ENCODE results near the gene ANKRD16.
A peak's percentile ranks its signal among the peaks of the same experiment; 100 is the strongest.
"Not testable (repeated sequence)": the region's sequence is repeated elsewhere in the genome, so short reads cannot be mapped to it uniquely, and the experiment has no call there.

ANKRD16 gene

DNA sequence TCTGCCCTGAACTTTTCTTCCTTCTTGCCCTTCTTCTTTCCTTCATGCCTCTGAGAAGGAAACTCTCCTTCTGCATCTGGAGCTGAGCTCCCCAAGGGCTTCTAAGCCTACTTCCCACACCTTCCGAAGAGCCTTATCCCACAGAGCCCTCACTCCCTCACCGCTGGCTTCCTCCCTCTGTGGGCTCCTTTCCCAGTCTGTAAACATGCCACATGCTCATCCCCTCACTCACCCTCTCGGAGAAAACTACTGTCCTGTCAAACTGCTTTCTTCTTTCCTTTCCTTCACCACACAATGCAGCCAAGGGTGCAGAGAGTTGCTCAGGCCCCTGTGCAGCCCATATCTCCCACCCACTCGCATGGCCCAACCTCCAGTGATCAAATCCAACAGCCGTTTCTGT, 18.1 kb downstream of the ANKRD16 start:
- no peak for DNase-seq

DNA sequence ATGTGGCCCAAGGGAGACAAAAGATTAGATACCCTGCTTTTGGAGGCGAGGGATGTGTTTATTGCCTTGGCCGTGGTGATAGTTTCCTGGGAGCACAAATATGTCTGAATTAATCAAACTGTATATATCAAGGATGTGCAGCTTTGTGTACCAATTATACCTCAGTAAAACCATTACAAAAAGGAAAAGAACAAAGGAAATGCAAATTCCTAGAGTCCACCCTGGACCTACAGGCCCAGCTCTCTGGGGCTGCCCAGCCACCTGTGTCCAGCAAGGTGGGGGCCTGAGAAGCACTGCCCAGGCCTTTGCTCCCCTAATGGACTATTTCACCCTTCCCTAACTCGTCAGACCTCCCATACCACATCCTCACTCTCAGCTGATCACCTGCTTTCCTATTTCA, 20.5 kb downstream of the ANKRD16 start:
- no peak for DNase-seq

- not testable (repeated sequence) for DNase-seq
Observed at GRCh38 chr10:5868383-5868782, 21.3 kb downstream of the ANKRD16 start.

DNA sequence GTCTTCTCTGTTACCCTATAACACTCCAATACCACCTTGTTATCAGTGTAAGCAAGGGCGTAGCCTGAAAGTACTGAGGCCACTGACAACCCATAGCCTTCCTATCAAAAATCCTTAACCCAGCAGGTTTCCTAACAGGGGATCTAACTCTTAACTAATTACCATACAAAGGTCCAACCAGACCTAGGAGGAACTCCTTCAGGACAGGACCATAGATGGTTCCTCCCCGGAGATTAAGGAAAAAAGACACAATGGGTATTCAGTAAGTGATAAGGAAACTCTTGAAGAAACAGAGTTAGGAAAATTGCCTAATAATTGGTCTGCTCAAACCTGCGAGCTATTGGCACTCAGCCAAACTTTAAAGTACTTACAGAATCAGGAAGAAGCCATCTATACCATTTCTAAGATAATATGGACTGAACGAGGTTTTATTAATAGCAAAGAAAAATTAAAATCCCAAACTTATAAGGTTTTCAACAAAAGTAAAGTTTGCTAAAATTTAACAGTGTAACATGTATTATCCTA, 22.5 kb downstream of the ANKRD16 start:
- DNase-seq, result not testable (repeated sequence)

GRCh38 chr10:5866451-5867081, 23.1 kb downstream of the ANKRD16 start:
- not testable (repeated sequence) for DNase-seq

GRCh38 chr10:5862981-5863685, 26.6 kb downstream of the ANKRD16 start:
- not testable (repeated sequence) for DNase-seq

GRCh38 chr10:5862360-5862961, 27.2 kb downstream of the ANKRD16 start:
- DNase-seq, result no peak

GRCh38 chr10:5860066-5860465, 29.6 kb downstream of the ANKRD16 start:
- no peak for DNase-seq

DNA sequence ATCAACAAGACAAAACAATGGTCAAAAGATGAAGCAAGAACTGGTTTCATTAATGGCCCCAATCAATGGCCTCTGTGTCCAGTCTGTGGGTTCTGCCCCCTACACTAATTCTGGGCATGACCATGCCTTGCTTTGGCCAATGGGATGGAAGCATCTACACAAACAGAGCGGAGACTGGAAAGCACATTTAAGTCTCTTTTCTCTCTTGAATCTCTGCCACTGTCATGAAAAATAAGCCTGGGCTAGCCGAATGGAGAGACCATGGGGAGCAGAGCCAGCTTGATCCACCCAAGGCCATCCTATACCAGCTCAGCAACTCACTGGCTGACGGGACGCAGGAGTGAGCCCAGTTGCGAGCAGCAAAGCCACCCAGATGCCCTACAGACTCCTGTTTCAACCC, 30.9 kb downstream of the ANKRD16 start:
- DNase-seq, result no peak

DNA sequence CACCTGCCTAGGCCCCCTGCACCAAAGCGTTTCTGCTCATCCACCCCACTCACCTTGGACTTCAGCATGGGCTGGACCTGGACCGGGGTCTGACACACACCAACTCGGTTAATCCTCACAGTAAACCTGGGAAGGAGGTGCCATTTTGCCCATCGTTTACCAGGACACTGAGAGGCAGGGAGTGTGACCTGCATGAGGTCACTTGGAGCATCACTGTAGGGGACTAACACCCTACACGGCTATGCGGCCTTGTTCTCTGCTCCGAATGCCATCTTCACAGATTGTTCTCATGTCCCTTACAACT, 33.0 kb downstream of the ANKRD16 start:
- no peak for DNase-seq

DNA sequence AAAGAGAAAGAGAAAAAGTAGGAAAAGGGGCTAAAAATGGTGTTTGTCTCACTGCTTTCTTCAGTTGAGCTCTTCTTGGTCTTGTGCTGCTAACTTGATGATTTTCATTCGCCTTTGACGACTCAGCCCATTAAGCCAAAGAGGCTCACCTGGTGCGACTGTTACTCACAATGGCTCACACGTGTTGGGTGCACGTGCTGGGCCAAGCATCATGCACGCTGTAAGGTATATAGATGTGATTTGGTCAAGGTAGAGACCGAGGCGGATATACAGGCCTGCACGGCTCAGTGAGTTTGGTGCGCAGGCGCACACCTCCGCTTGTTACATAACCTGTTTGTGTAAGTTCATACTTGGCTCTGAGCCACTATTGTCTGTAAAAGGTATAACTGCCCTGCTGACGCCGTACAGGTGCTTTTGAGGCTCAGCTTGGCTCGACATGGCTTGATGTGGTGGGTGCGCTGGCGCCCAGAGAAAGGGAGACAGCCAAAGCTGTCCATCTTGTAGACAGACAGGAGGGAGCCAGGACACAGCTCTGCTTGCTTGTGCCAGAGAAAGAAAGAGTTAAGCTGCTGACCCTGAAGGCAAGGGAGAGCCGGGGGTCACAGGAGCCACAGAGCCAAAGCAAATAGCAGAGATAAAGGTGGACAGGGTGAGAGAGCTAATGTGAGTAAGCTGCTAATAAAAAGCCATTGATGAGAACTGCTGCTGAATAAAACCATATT, 33.6 kb downstream of the ANKRD16 start:
- no peak for DNase-seq

GRCh38 chr10:5854131-5854475, 35.6 kb downstream of the ANKRD16 start:
- no peak for DNase-seq

GRCh38 chr10:5846667-5847066, 43.0 kb downstream of the ANKRD16 start:
- DNase-seq, result not testable (repeated sequence)

DNA sequence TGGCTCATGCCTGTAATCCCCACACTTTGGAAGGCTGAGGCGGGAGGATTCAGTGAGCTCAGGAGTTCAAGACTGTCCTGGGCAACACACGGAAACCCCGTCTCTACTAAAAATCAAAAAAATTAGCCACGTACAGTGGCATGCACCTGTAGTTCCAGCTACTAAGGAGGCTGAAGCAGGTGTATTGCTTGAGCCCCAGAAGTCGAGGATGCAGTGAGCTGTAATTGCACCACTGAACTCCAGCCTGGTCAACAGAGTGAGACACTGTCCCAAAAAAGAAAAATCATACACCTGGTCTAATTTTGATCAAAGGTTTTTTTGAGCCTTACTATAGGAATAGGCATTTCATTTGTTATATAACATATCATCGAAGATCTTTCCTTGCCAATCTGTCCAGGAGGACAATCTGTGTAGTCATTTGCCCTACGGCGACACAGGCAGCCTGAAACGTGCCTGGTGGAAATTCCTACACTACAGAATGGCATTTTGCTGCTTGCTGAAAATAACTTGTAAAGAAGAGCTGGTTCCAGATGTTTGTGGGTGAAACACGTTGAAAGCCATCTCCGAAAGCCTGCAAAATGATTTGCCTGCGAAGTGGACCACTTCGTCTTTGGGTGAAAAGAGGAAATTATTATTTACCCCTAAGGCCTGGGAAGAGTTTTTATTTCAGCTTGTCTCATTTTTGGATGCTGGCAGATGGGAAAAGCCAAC, 45.2 kb downstream of the ANKRD16 start:
- DNase-seq, result no peak

DNA sequence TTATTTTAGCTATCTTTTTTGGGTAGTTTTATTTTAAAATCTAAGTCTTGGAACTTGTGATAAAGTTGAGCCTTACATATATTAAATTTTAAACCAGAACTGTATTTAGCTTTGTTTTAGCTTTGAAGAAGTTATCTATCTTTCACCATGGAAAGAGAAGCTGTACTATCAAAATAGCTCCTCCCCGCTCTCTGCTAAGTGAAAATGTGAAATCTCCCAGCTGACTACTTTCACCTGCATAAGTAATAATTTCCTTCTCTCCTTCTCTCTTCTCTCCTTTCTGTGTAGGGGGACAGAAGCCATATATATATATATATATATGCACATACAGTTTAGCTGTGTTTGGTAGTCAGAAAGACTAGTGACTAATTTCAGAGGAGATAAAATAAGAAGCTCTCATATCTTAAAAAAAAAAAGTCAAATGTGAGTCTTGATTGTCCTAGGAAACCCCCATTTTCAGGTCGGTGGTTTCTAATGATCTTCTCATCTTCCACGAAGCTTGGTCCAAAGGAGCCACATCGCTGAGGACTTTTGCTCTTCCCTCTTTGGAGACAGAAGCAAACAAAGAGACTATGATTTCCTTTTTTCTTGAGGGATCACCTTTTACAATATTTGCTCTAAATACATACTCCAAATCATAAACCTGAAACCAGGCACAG, 45.9 kb downstream of the ANKRD16 start:
- DNase-seq, result peak; percentile 19

GRCh38 chr10:5841965-5842364, 47.7 kb downstream of the ANKRD16 start:
- no peak for DNase-seq

DNA sequence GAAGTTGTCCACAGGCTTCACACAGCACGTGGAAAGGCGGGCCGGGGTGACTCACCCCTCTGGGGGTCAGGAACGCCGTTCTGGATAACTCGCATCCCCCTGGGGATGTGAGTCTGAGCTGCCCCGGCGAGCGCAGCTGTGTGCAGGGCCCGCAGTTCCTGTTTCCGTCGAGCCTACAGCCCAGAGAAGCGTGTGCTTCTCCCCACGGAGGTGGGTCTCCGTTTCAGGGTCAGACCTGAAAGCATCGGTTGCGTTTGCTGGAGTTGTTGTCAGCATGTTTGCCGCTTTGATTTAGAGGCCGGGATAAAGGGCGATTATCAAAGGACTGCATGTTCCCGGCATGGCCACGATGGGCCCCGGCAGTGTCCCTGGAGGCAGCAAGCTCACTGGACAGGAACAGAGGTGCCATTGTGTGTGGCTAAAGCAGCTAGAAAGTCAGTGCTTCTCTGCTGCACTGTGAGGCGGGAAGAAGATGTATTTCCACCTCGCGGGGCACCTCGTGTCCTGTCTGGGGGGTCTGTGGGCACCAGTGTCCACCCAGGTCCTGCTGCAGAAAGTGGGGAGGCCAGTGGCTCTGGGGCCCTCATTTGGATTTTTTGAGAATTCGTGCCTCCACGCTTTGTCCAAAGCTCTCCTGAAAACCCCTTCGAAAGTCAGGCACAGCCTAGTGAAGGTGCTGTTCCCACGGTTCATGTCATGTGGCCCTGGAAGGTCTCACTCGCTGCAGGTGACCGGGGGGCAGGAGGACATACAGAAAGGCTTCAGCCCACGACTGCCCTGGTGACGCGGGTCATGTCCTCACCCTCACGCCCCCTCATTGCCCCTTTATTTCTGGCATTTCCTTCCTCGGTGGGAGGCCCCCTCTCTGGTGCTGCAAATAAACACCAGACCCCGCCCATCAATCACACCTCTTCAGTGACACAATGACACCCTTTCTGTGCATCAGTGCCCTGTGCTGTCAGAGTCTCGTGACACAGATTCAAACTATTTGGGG, 49.1 kb downstream of the ANKRD16 start:
- no peak for DNase-seq

DNA sequence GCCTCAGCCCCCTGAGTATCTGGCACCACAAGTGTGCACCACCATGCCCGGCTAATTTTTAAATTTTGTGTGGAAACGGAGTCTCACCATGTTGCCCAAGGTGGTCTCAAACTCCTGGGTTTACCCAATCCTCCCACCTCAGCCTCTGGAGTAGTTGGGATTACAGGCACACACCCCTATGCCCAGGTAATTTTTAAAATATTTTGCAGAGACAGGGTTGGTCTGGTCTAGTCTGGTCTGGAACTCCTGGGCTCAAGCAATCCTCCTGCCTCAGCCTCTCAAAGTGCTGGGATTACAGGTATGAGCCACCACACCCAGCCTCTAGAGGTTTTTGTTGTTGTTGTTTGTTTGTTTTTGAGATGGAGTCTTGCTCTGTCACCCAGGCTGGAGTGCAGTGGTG, 53.5 kb downstream of the ANKRD16 start:
- DNase-seq, result not testable (repeated sequence)

DNA sequence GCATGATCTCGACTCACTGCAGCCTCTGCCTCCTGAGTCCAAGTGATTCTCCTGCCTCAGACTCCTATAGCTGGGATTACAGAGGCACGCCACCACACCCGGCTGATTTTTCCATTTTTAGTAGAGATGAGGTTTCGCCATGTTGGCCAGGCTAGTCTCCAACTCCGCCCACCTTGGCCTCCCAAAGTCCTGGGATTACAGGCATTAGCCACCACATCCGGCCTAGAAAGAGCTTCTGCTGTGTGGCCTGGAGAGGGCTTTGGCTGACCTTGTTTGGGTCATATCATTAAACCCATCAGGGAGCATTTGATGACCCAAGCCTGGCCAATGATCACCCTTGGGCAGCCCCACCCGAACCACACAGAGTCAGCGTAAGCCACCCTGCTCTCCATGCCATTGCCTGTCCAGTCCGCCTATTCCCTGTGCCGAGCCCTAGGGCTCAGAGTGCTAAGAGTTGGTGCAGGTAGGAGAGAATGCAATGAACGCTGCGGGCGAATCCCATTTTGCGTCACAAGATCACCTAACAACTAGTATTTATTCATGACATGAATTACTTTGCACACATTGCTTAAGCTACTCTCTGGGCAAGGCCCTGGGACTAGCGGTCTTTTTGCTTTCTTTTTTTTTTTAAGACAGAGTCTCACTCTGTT, 54.1 kb downstream of the ANKRD16 start:
- DNase-seq, result no peak

DNA sequence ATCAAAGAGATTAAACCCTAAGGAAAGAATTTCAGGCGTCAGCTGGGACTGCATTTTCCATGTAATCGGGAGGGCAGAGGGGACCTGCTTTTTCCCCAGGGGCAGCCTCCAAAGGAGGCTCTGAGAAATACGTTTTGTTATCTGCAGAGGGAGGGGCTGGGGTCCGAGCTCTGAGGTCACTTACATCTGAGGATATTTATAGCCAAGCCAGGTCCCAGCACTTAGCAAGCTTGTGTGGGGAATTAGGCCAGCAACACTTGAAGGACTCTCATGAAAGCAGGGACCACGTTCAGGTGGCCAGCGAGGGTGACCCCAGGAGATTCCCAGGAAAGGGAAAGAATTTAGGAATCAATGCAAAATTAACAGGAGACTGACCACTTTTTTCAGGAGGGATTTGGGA, 55.9 kb downstream of the ANKRD16 start:
- no peak for DNase-seq

GRCh38 chr10:5832946-5833345, 56.7 kb downstream of the ANKRD16 start:
- DNase-seq, result no peak

Data from stimulated activated CD4-positive, alpha-beta T cell treated with anti-CD3 and anti-CD28 coated beads, Interleukin-15, amount 100 ng/mL, for 24 hours (primary cell).